ENCODE data around the gene IL17RC. TPM values are rescaled to one million over a fixed set of nuclear protein-coding genes. Genes with fewer than 3 reads are reported as not detected.
"Not testable (repeated sequence)": the region's sequence is repeated elsewhere in the genome, so short reads cannot be mapped to it uniquely, and the experiment has no call there.

Gene IL17RC, protein sequence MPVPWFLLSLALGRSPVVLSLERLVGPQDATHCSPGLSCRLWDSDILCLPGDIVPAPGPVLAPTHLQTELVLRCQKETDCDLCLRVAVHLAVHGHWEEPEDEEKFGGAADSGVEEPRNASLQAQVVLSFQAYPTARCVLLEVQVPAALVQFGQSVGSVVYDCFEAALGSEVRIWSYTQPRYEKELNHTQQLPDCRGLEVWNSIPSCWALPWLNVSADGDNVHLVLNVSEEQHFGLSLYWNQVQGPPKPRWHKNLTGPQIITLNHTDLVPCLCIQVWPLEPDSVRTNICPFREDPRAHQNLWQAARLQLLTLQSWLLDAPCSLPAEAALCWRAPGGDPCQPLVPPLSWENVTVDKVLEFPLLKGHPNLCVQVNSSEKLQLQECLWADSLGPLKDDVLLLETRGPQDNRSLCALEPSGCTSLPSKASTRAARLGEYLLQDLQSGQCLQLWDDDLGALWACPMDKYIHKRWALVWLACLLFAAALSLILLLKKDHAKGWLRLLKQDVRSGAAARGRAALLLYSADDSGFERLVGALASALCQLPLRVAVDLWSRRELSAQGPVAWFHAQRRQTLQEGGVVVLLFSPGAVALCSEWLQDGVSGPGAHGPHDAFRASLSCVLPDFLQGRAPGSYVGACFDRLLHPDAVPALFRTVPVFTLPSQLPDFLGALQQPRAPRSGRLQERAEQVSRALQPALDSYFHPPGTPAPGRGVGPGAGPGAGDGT
- total RNA-seq: 10 to 100 TPM; 14.8 to 67.3 (median 47.2) TPM

GRCh38 chr3:9916734-9917680 lies at the start of gene IL17RC:
IL17RC (plus strand) TSS chr3:9917098; CDS start chr3:9917316, 218 bp downstream.
- Histone ChIP-seq H3K36me3 (no peaks in the 10 kb centered on the region), H3K4me3 (peak within 1 kb of the TSS; percentile 59 to 85 (median 72)), H3K4me1 (peaks cover 17 to 30% of the 10 kb centered on the region in 2 donors), H3K9me3 (no peaks in the 10 kb centered on the region), H3K27me3 (no peaks in the 10 kb centered on the region), H3K27ac (peak within 1 kb of the TSS; percentile 85 to 95 (median 92))
- DNase-seq (peak; percentile 90 to 94), ATAC-seq (peak; percentile 85 to 86)
- intact Hi-C loops (cut with DNase I; ENCODE audit: low total_unique reads): loop anchor here (2.0 to 5.0 kb wide), 2 partner anchors 54 to 115 kb away; no protein-coding TSS in a partner anchor
- in situ Hi-C loops (cut with MboI; ENCODE audit: low sequenced_read_pairs in 4 of 4): no loop called here
- TF ChIP-seq POLR2A (IDR thresholded peaks at IDR 0.05) (peak; percentile 74 to 81), CTCF (IDR thresholded peaks at IDR 0.05 in 4 of 5, conservative IDR thresholded peaks at IDR 0.05 in 1 of 5) (peak in 1 of 5 experiments; percentile 7)

- ATAC-seq: no peak
- H3K27me3 ChIP-seq: no peaks in the 10 kb centered on the region
- H3K4me3 ChIP-seq: no peak overlapping the region
- no peak for TF ChIP-seq POLR2A (IDR thresholded peaks at IDR 0.05)
- no peak for TF ChIP-seq CTCF (IDR thresholded peaks at IDR 0.05 in 4 of 5, conservative IDR thresholded peaks at IDR 0.05 in 1 of 5)
- in situ Hi-C loops (cut with MboI; ENCODE audit: low sequenced_read_pairs in 4 of 4) (no loop called here), intact Hi-C loops (cut with DNase I; ENCODE audit: low total_unique reads) (no loop called here)
- peaks cover 0 to 7% of the 10 kb centered on the region in 2 donors for H3K4me1 ChIP-seq
- H3K36me3 ChIP-seq: no peaks in the 10 kb centered on the region
- no peak overlapping the region for H3K27ac ChIP-seq
- no peak for DNase-seq
- H3K9me3 ChIP-seq: no peaks in the 10 kb centered on the region
These were observed 49.8 kb upstream of the IL17RC start for GRCh38 chr3:9867106-9867505.

GRCh38 chr3:9869955-9870354 lies 46.9 kb upstream of the IL17RC start:
- intact Hi-C loops (cut with DNase I; ENCODE audit: low total_unique reads): no loop called here
- Histone ChIP-seq H3K27me3 (no peaks in the 10 kb centered on the region), H3K9me3 (no peaks in the 10 kb centered on the region), H3K4me1 (no peaks in the 10 kb centered on the region), H3K4me3 (no peak overlapping the region), H3K36me3 (no peaks in the 10 kb centered on the region), H3K27ac (no peak overlapping the region)
- DNase-seq (no peak), ATAC-seq (no peak)
- TF ChIP-seq CTCF (IDR thresholded peaks at IDR 0.05 in 4 of 5, conservative IDR thresholded peaks at IDR 0.05 in 1 of 5) (no peak), POLR2A (IDR thresholded peaks at IDR 0.05) (no peak)
- in situ Hi-C loops (cut with MboI; ENCODE audit: low sequenced_read_pairs in 4 of 4): no loop called here

DNA sequence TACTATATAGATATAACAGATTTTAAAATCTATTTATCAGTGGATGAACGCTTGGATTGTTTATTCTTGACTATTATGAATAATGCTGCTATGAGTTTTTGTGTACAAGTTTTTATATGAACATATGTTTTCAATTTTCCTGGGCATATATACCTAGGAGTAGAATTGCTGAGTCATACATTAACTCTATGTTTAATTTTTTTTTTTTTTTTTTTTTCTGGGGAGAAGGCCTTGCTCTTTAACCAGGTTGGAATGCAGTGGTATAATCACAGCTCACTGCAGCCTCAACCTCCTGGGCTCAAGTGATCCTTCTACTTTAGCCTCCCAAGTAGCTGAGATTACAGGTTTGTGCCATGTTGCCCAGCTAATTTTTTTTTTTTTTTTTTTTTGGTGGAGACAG lies 45.9 kb upstream of the IL17RC start:
- intact Hi-C loops (cut with DNase I; ENCODE audit: low total_unique reads): no loop called here
- Histone ChIP-seq H3K4me3 (no peak overlapping the region), H3K9me3 (no peaks in the 10 kb centered on the region), H3K27me3 (no peaks in the 10 kb centered on the region), H3K36me3 (no peaks in the 10 kb centered on the region), H3K27ac (no peak overlapping the region), H3K4me1 (peaks cover 5 to 7% of the 10 kb centered on the region in 2 donors)
- TF ChIP-seq CTCF (IDR thresholded peaks at IDR 0.05 in 4 of 5, conservative IDR thresholded peaks at IDR 0.05 in 1 of 5): no peak
- TF ChIP-seq POLR2A (IDR thresholded peaks at IDR 0.05): no peak
- no peak for DNase-seq
- in situ Hi-C loops (cut with MboI; ENCODE audit: low sequenced_read_pairs in 4 of 4): no loop called here
- ATAC-seq: no peak

GRCh38 chr3:9872067-9872466 lies 44.8 kb upstream of the IL17RC start:
- in situ Hi-C loops (cut with MboI; ENCODE audit: low sequenced_read_pairs in 4 of 4); DNase-seq; H3K27me3 ChIP-seq; H3K4me3 ChIP-seq; intact Hi-C loops (cut with DNase I; ENCODE audit: low total_unique reads); H3K27ac ChIP-seq; H3K9me3 ChIP-seq; ATAC-seq; H3K36me3 ChIP-seq; H3K4me1 ChIP-seq: not testable (repeated sequence)
